Sigmoid colon (tissue), 7 donors: ENCODE results near the gene ADGRA3. TPM values are rescaled to one million over a fixed set of nuclear protein-coding genes. Genes with fewer than 3 reads are reported as not detected.
A peak's percentile ranks its signal among the peaks of the same experiment; 100 is the strongest.

ENCODE experiments used
- DNase-seq: peaks from one replicate; pipeline ENCODE4 v3.0.0-alpha.2; 2019
- H3K27ac ChIP-seq, 4 donors: fragments of 200-600 bp; sonication (generic); one replicate each; pipeline ENCODE4 v1.5.1; 2016 to 2019; ENCODE audit warnings: mild to moderate bottlenecking in 1 of 4
- H3K27me3 ChIP-seq, 3 donors: fragments of 200-600 bp; sonication (generic); one replicate each; pipeline ENCODE4 v1.5.1; 2019; ENCODE audit warnings: mild to moderate bottlenecking in 1 of 3
- H3K36me3 ChIP-seq, 4 donors: fragments of 200-600 bp; sonication (generic); one replicate each; pipeline ENCODE4 v1.5.1; 2016 to 2019
- H3K4me1 ChIP-seq, 4 donors: fragments of 200-600 bp; sonication (generic); one replicate each; pipeline ENCODE4 v1.5.1; 2017 to 2019
- H3K4me3 ChIP-seq, 4 donors: fragments of 200-600 bp; sonication (generic); one replicate each; pipeline ENCODE4 v1.5.1; 2017 to 2019; ENCODE audit warnings: mild to moderate bottlenecking in 2 of 4, moderate library complexity in 1 of 4
- H3K9me3 ChIP-seq, 4 donors: fragments of 200-600 bp in 3 of 4; sonication (generic) in 3 of 4; one replicate each; pipeline versions ENCODE4 v1.5.1 to v1.6.1; 2013 to 2019
- CTCF ChIP-seq, 4 experiments: fragments of 450-650 bp in 3 of 4; fragments of 200-600 bp in 1 of 4; IDR thresholded peaks; one replicate each; pipeline ENCODE4 v1.5.1; 2016 to 2019; ENCODE audit warnings: antibody characterized with exemption in 4 of 4, mild to moderate bottlenecking in 3 of 4, moderate library complexity in 2 of 4
- EP300 ChIP-seq, 4 donors: sonication (generic); formaldehyde crosslinking; IDR thresholded peaks; one replicate each; pipeline ENCODE4 v1.6.1; 2017; ENCODE audit warnings: antibody characterized with exemption in 4 of 4
- POLR2A ChIP-seq, 2 donors: fragments of 450-650 bp; IDR thresholded peaks; one replicate each; pipeline ENCODE4 v1.6.1; 2016; ENCODE audit warnings: antibody characterized with exemption in 2 of 2, mild to moderate bottlenecking in 2 of 2, moderate library complexity in 2 of 2
- POLR2AphosphoS5 ChIP-seq, 4 donors: sonication (generic); formaldehyde crosslinking; IDR thresholded peaks; one replicate each; pipeline ENCODE4 v1.6.1; 2017; ENCODE audit warnings: antibody characterized with exemption in 4 of 4
- WGBS, 2 donors: extraction: QIAGEN DNeasy Blood & Tissue Kit; methylation state at CpG; one replicate each; pipeline ENCODE4 v1.1.7; 2013; 5-methylcytosine and 5-hydroxymethylcytosine counted together
- intact Hi-C: fragments of 100-400 bp; cut with DNase I; formaldehyde crosslinking; loops from one replicate; pipeline ENCODE4 v1.15.1; 2023
- polyA plus RNA-seq, 3 donors: library from polyadenylated mRNA; stranded (reverse); fragments of 200-250 nt; gene quantifications; one replicate each; pipeline ENCODE4 v1.2.3, GENCODE V29; 2013
- total RNA-seq, 4 donors: library from RNA; depleted of rRNA; stranded (reverse); fragments of >200 nt; gene quantifications; one replicate each; pipeline ENCODE4 v1.1.0, GENCODE V29; 2016
- donor health status: healthy with polysubstance abuse.
- donor health status: Bipolar disorder and iron deficiency.
- donor health status: healthy.

Gene ADGRA3
- total and polyA plus RNA-seq, 7 donors: 4.4 to 86.1 (median 51.6) TPM

- WGBS, 2 donors: 26 to 37% methylated on average over 6 of the region's 6 CpGs
- intact Hi-C loops: no loop called here
- TF ChIP-seq POLR2A (IDR thresholded peaks at IDR 0.05) (no peak), CTCF (IDR thresholded peaks at IDR 0.05) (peak in 2 of 4 experiments; percentile 15 to 37), POLR2AphosphoS5 (IDR thresholded peaks at IDR 0.05) (no peak), EP300 (IDR thresholded peaks at IDR 0.05) (no peak)
- Histone ChIP-seq H3K9me3 (no peaks in the 10 kb centered on the region), H3K36me3 (peaks cover 0 to 22% (median 2%) of the 10 kb centered on the region in 4 donors), H3K4me3 (no peak overlapping the region), H3K27me3 (no peaks in the 10 kb centered on the region), H3K27ac (no peak overlapping the region), H3K4me1 (no peaks in the 10 kb centered on the region)
- no peak for DNase-seq
Measured at GRCh38 chr4:22434895-22435294, 81.0 kb downstream of the ADGRA3 start.

GRCh38 chr4:22430626-22431025 is 85.2 kb downstream of the ADGRA3 start:
- DNase-seq: no peak
- Histone ChIP-seq H3K4me3 (no peak overlapping the region), H3K27me3 (no peaks in the 10 kb centered on the region), H3K27ac (no peak overlapping the region), H3K9me3 (no peaks in the 10 kb centered on the region), H3K36me3 (peaks cover 0 to 6% (median 0%) of the 10 kb centered on the region in 4 donors), H3K4me1 (no peaks in the 10 kb centered on the region)
- intact Hi-C loops: no loop called here
- 61 to 86% methylated on average over 3 of the region's 3 CpGs for WGBS, 2 donors
- TF ChIP-seq EP300 (IDR thresholded peaks at IDR 0.05): no peak
- TF ChIP-seq POLR2AphosphoS5 (IDR thresholded peaks at IDR 0.05): no peak
- no peak for TF ChIP-seq CTCF (IDR thresholded peaks at IDR 0.05)
- TF ChIP-seq POLR2A (IDR thresholded peaks at IDR 0.05): no peak

- H3K4me1 ChIP-seq: no peaks in the 10 kb centered on the region
- no peaks in the 10 kb centered on the region for H3K9me3 ChIP-seq
- TF ChIP-seq POLR2A (IDR thresholded peaks at IDR 0.05): no peak
- no peak for TF ChIP-seq CTCF (IDR thresholded peaks at IDR 0.05)
- no peak for TF ChIP-seq POLR2AphosphoS5 (IDR thresholded peaks at IDR 0.05)
- TF ChIP-seq EP300 (IDR thresholded peaks at IDR 0.05): no peak
- peaks cover 0 to 8% (median 0%) of the 10 kb centered on the region in 4 donors for H3K36me3 ChIP-seq
- no peak for DNase-seq
- no peak overlapping the region for H3K27ac ChIP-seq
- no peaks in the 10 kb centered on the region for H3K27me3 ChIP-seq
- no peak overlapping the region for H3K4me3 ChIP-seq
- 94 to 96% methylated on average over 4 of the region's 4 CpGs for WGBS, 2 donors
- intact Hi-C loops: no loop called here
Measured at GRCh38 chr4:22428441-22428840, 87.4 kb downstream of the ADGRA3 start.

- WGBS, 2 donors: 44 to 67% methylated on average over 3 of the region's 3 CpGs
- Histone ChIP-seq H3K4me3 (no peak overlapping the region), H3K9me3 (no peaks in the 10 kb centered on the region), H3K36me3 (peaks cover 0 to 9% (median 0%) of the 10 kb centered on the region in 4 donors), H3K27me3 (no peaks in the 10 kb centered on the region), H3K27ac (no peak overlapping the region), H3K4me1 (no peaks in the 10 kb centered on the region)
- no peak for TF ChIP-seq POLR2A (IDR thresholded peaks at IDR 0.05)
- TF ChIP-seq EP300 (IDR thresholded peaks at IDR 0.05): no peak
- TF ChIP-seq POLR2AphosphoS5 (IDR thresholded peaks at IDR 0.05): no peak
- no peak for TF ChIP-seq CTCF (IDR thresholded peaks at IDR 0.05)
- intact Hi-C loops: no loop called here
- DNase-seq: no peak
Measured at GRCh38 chr4:22427675-22428074, 88.2 kb downstream of the ADGRA3 start.

- Histone ChIP-seq H3K4me1 (peaks cover 0 to 3% (median 0%) of the 10 kb centered on the region in 4 donors), H3K4me3 (no peak overlapping the region), H3K27me3 (no peaks in the 10 kb centered on the region), H3K36me3 (peaks cover 0 to 23% (median 3%) of the 10 kb centered on the region in 4 donors), H3K27ac (no peak overlapping the region), H3K9me3 (no peaks in the 10 kb centered on the region)
- 94 to 99% methylated on average over 1 of the region's 1 CpG for WGBS, 2 donors
- TF ChIP-seq CTCF (IDR thresholded peaks at IDR 0.05): no peak
- TF ChIP-seq EP300 (IDR thresholded peaks at IDR 0.05): no peak
- TF ChIP-seq POLR2AphosphoS5 (IDR thresholded peaks at IDR 0.05): no peak
- no peak for TF ChIP-seq POLR2A (IDR thresholded peaks at IDR 0.05)
- intact Hi-C loops: no loop called here
- no peak for DNase-seq
Measured at GRCh38 chr4:22420291-22420690, 95.6 kb downstream of the ADGRA3 start.
